Measurements from ENCODE around the gene MFSD11. TPM values are rescaled to one million over a fixed set of nuclear protein-coding genes. Genes with fewer than 3 reads are reported as not detected.

Gene MFSD11
- total and polyA plus RNA-seq, 2 of the 4 experiments (the other 2 are of a cell fraction) = 12.3 to 16.1 TPM

- TF ChIP-seq BHLHE40 (IDR thresholded peaks at IDR 0.05; ENCODE audit: low read depth, low read length) = no peak
These were observed 5.0 kb downstream of the MFSD11 start (continued) for GRCh38 chr17:76742958-76743357.

DNA sequence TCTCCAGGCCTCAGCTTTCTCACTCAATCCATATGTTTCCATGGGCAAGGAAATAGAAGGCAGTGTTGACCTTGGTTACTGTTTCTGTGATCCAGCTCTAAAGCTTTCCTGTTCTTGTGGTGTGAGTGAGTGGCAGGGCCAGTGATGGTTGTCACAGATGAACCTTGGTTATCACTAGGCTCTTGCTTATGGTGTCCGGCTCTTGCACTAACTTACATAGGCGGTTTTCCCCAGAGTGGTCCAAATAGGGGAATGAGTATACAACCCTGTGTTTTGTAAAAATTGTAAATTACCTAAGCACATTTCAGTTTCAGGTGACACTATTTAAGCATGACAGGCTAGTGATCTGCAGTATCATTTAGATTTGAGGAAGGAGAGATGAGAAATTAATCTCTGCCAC, 6.8 kb downstream of the MFSD11 start:
- no peaks in the 10 kb centered on the region; the same call in 1 of the 2 replicates for H3K9me3 ChIP-seq (ENCODE audit: control insufficient read depth, insufficient read depth, low read length)
- H3K27ac ChIP-seq (ENCODE audit: insufficient read depth, low read length) = no peak overlapping the region
- H2BK120ac ChIP-seq (ENCODE audit: low read depth, low read length) = no peak overlapping the region
- no peak overlapping the region for H2AK9ac ChIP-seq (replicated peaks; ENCODE audit: low read depth, low read length, poor library complexity)
- H2BK20ac ChIP-seq (ENCODE audit: low read depth, low read length) = no peak overlapping the region
- H3K18ac ChIP-seq (ENCODE audit: low read depth, low read length) = no peak overlapping the region
- POLR2A ChIA-PET (ENCODE audit: unreplicated experiment) = no interaction called here
- no peak overlapping the region for H2BK15ac ChIP-seq (ENCODE audit: low read depth, low read length)
- peaks cover 4% of the 10 kb centered on the region; the same call in 1 of the 2 replicates for H3K9me1 ChIP-seq (ENCODE audit: insufficient read depth, low read length)
- H2AK5ac ChIP-seq (ENCODE audit: low read depth, low read length) = no peak overlapping the region
- H3K23ac ChIP-seq (ENCODE audit: low read depth, low read length) = no peak overlapping the region
- H4K91ac ChIP-seq (ENCODE audit: insufficient read depth, low read depth, low read length) = no peak overlapping the region
- no peak overlapping the region for H3K9ac ChIP-seq (ENCODE audit: low read depth, low read length)
- no peak overlapping the region for H3K14ac ChIP-seq (replicated peaks; ENCODE audit: low read depth, low read length)
- no peak overlapping the region for H3K56ac ChIP-seq (ENCODE audit: extremely low read depth, insufficient read depth, low read length)
- H4K8ac ChIP-seq (ENCODE audit: low read depth in 2 of 2, low read length in 2 of 2) = no peak overlapping the region
- no peaks in the 10 kb centered on the region for H3K27me3 ChIP-seq (ENCODE audit: control insufficient read depth, insufficient read depth, low read length)
- H3K4me1 ChIP-seq (ENCODE audit: control insufficient read depth, insufficient read depth, low read length) = no peaks in the 10 kb centered on the region
- intact Hi-C loops (cut with micrococcal nuclease) (no loop called here), in situ Hi-C loops (cut with MboI; ENCODE audit: low sequenced_read_pairs) (no loop called here), dilution Hi-C loops (cut with HindIII; ENCODE audit: low sequenced_read_pairs, unreplicated experiment) (no loop called here)
- H3K4ac ChIP-seq (ENCODE audit: low read depth, low read length) = no peak overlapping the region
- H2BK5ac ChIP-seq (ENCODE audit: low read depth, low read length, poor library complexity, severe bottlenecking) = no peak overlapping the region
- no peak overlapping the region for H3K4me3 ChIP-seq (ENCODE audit: insufficient read depth, low read depth, low read length)
- CTCF ChIA-PET = no interaction called here
- no peaks in the 10 kb centered on the region for H4K20me1 ChIP-seq (ENCODE audit: insufficient read depth, low read length)
- peaks cover 26% of the 10 kb centered on the region for H3K36me3 ChIP-seq (ENCODE audit: control insufficient read depth, insufficient read depth, low read length)
- H2AFZ ChIP-seq (replicated peaks; ENCODE audit: low read length, poor library complexity) = no peak overlapping the region
- DNase-seq (no peak), ATAC-seq (ENCODE audit: low read depth) (no peak)
- H3K79me1 ChIP-seq (ENCODE audit: low read depth in 1 of 2, low read length in 2 of 2) = peaks cover 3 to 7% of the 10 kb centered on the region in 2 experiments; a peak in 2 of 4 replicates
- no CpG with 5 or more reads among the region's 2 CpGs for WGBS, 2 experiments (ENCODE audit: extremely low coverage in 2 of 2, insufficient read length in 1 of 2)
- H4K5ac ChIP-seq (ENCODE audit: low read depth, low read length) = no peak overlapping the region
- no TSS peak for BruUV-seq (replicated peaks)
- no peak overlapping the region for H3K4me2 ChIP-seq (ENCODE audit: low read depth, low read length)
- TF ChIP-seq BHLHE40 (IDR thresholded peaks at IDR 0.05; ENCODE audit: low read depth, low read length) (no peak), RFX5 (IDR thresholded peaks at IDR 0.05; ENCODE audit: low read depth, low read length) (no peak), RCOR1 (IDR thresholded peaks at IDR 0.05; ENCODE audit: insufficient replicate concordance, low read length) (no peak), USF2 (IDR thresholded peaks at IDR 0.05; ENCODE audit: low read depth, low read length) (no peak), SMC3 (IDR thresholded peaks at IDR 0.05; ENCODE audit: low read depth, low read length) (no peak), FOS (IDR thresholded peaks at IDR 0.05; ENCODE audit: low read depth, low read length) (no peak), MAFK (IDR thresholded peaks at IDR 0.05; ENCODE audit: low read depth, low read length) (no peak), NFE2L2 (IDR thresholded peaks at IDR 0.05; ENCODE audit: low read depth, low read length) (no peak), RAD21 (IDR thresholded peaks at IDR 0.05; ENCODE audit: low read length) (no peak), CHD1 (IDR thresholded peaks at IDR 0.05; ENCODE audit: low read depth, low read length) (no peak), MXI1 (IDR thresholded peaks at IDR 0.05; ENCODE audit: borderline replicate concordance, low read depth, low read length) (no peak), POLR2A (IDR thresholded peaks at IDR 0.05; ENCODE audit: low read depth, low read length) (no peak), MAZ (IDR thresholded peaks at IDR 0.05; ENCODE audit: borderline replicate concordance, low read depth, low read length) (no peak), ELK1 (IDR thresholded peaks at IDR 0.05; ENCODE audit: borderline replicate concordance, low read depth, low read length) (no peak)
- TF ChIP-seq, protein P1, sequence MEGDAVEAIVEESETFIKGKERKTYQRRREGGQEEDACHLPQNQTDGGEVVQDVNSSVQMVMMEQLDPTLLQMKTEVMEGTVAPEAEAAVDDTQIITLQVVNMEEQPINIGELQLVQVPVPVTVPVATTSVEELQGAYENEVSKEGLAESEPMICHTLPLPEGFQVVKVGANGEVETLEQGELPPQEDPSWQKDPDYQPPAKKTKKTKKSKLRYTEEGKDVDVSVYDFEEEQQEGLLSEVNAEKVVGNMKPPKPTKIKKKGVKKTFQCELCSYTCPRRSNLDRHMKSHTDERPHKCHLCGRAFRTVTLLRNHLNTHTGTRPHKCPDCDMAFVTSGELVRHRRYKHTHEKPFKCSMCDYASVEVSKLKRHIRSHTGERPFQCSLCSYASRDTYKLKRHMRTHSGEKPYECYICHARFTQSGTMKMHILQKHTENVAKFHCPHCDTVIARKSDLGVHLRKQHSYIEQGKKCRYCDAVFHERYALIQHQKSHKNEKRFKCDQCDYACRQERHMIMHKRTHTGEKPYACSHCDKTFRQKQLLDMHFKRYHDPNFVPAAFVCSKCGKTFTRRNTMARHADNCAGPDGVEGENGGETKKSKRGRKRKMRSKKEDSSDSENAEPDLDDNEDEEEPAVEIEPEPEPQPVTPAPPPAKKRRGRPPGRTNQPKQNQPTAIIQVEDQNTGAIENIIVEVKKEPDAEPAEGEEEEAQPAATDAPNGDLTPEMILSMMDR (conservative IDR thresholded peaks at IDR 0.05; ENCODE audit: low read depth, low read length) = no peak

Measured in IMR-90 (cell line).